NCI-H2227 treated with DMSO at 0.1 percent for 48 hours (cell line): ENCODE data around the gene SERINC5.
"Not testable (repeated sequence)": the region's sequence is repeated elsewhere in the genome, so short reads cannot be mapped to it uniquely, and the experiment has no call there.

Source experiments
- DNase-seq: peaks from one replicate; lab custom pipeline; 2025; lab: John Stamatoyannopoulos, UW

The SERINC5 gene

DNA sequence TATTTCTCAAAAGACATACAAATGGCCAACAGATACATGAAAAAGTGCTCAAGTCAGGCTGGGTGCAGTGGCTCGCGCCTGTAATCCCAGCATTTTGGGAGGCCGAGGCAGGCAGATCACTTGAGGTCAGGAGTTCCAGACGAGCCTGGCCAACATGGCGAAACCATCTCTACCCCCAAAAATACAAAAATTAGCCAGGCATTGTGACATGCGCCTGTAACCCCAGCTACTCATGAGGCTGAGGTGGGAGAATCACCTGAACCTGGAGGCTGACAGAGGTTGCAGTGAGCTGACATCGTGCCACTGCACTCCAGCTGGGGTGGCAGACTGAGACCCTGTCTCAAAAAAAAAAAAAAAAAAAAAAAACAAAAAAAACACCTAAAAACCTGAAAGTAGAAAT lies 119.0 kb downstream of the SERINC5 start:
- not testable (repeated sequence) for DNase-seq

DNA sequence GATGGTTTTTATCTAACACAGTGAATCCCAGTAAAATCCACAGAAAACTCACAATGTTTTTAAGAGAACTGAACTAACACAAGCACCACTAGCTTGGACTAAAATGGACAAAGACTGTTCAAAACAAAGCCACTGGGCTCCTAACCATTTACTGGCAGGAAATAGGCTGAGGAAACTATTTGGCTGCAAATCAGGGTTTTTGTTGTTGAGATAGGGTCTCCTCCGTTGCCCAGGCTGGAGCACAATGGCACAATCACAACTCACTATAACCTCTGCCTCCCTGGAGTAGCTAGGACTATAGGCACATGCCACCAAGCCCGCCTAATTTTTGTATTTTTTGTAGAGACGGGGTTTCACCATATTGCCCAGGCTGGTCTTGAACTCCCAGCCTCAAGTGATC lies 121.0 kb downstream of the SERINC5 start:
- no peak for DNase-seq

DNA sequence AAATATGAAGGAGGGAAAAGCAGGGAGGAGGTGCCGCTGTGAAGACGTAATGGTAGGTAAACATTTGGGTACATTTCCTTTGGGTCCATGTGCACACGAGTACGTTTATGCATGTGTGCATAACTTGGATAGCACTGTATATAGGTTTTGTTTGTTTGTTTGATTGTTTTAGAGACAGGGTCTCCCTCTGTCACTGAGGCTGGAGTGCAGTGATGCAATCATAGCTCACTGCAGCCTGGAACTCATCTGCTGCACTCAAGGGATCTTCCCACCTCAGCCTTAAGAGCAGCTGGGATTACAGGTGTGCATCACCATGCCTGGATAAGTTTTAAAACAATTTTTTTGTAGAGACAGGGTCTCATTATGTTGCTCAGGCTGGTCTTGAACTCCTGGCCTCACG lies 126.7 kb downstream of the SERINC5 start:
- DNase-seq: no peak

- no peak for DNase-seq
These were observed 127.7 kb downstream of the SERINC5 start for GRCh38 chr5:80128141-80128540.

DNA sequence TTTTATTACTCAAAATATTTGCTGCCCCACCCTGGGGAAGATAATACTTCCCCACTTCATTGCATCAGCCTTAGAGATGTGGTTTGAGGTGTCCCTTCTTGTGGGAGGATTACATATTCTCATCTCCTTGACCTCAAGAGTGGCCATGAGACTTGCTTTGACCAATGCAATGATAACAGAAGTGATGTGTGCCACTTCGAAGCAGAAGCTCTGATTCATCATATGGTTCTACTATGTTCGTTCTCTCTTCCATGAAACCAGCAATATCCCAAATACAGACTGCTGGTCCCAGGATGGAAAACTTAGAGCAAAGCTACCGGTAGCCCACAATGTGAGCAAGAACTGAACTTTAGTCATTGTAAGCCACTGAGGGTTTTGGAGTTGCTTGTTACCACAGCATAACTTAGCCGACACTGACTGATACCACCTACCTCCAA lies 128.7 kb downstream of the SERINC5 start:
- DNase-seq: no peak

DNA sequence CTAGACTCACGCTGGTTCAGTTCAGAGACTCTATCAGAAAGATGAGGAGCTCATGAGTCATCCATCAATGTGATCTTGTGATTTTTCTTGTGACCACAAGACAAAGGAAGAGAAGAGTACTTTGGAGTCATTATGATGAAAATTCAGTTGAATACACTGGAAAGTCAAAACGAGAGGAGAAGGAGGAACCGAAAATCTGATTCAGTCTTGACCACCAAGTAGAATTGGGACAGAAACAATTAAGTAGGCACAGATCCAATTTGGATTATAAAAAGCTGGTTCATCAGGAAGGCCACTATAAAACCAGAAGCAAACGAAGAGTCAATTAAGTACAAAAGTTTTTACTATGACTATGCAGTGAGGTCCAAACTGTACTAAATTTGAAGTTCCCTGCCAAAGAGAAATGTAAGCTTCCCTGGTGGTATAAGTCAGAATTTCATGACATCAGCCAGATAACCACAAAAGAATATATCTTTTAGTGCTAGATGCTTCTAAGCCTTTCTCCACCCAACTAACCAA lies 129.8 kb downstream of the SERINC5 start:
- no peak for DNase-seq

DNA sequence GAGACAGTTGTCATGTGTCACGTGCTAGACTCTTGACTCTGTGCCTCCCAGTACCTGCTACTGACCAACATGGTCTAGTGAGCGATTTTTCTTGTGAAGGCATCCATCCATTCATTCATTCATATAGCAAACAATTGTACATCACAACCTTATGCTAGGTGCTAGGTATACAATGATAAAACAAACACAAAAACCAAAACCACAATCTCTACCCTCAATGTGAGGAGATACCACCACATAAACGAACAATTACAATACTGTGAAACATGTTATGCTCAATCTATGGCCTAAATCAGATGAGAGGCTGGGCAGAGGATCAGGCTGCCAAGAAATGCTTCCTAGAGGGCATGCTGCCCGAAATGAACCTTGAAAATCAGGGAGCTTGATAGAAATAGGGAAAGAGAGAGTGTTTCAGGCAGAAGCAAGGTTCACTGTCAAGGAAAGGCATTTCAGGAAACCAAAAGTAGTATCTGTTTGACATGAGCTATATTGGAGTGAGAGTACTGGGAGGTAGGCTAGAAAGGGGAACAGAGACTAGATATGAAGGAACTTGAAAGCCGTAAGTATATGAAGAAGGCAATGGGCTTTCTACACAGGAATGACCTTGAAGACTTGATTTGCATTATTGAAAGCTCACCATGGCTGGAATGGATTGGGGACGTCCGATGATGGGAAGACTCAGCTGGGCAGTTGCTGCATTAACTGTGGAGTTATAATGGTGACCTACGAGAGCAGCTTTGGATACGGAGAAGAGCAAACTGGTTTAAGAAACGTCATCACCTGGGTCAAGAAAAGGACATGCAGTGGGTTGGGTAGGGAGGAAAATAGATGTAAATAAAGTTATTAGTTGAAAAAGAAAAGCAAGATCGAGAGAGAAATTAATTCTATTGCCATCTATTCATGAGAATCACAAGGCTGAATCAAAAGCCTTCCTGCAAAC lies 130.6 kb downstream of the SERINC5 start:
- no peak for DNase-seq

DNA sequence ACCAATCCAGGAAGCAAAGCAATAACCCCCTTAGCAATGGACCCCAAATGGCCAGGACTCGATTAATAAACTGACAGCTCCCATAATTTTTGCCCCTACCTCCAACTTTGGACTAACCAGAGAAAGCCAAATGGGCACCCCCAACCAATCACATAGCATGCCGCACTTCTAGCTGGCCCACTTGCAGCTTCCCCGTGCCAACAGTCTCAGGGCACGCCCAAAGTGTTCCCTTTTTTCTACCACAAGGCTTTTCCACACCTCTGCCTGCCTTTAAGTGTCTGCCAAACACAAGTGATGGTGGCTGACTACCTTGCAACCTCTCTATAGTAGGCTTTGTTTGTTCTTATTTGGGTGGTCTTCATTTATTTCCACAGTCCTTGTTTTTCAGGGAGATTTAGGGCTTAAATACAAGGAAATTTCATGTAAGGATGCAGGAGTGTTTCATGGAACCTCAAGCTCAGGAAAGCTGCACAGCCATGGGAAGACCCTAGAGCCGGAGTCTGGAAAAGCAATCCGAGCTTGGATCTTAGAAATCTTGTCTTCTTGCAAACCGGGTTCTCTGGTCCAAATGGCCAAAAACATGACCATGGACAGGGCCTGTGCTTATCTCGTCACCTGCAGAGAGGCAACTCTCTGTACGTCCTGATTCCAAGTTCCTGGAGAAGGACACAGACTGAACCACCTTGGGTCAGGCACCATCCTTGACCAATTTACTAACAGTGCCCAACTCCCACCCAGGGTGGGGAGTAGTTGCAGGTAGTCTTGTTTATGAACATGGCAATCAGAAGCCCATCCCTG lies 131.5 kb downstream of the SERINC5 start:
- no peak for DNase-seq

DNA sequence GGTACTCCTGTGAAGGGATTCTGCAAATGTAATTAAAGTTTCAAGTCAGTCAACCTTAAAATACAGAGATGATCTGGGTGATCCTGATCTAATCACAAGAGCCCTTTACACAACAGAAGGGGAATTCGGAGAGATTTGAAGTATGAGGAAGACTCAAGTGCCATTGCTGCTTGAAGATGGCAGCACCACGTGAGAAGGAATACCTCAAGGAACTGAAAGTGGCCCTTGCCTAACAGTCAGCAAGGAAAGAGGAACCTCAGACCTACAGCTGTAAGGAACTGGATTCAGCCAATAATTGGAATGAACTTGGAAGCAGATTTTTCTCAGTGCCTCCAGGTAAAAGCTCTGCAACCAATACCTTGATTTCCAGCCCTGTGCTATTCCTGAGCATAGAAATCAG lies 133.3 kb downstream of the SERINC5 start:
- no peak for DNase-seq

DNA sequence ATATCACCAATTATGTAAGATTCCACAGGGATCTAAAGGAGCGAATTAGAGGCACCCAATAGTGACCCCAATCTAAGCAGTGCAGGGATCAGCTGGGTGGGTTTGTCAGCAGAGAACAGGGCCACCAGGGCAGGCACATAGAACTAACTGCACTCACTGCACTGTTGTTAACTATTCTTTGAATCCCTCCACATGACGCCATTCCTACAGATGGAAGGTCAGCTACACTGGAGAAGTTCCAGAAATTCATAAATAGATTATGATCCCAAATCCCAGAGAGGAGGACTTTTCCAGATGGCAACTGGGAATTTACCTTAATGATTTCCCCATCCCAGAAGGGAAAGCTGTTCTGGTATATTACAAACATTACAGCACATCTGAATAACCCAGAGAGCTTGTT lies 136.5 kb downstream of the SERINC5 start:
- no peak for DNase-seq

DNA sequence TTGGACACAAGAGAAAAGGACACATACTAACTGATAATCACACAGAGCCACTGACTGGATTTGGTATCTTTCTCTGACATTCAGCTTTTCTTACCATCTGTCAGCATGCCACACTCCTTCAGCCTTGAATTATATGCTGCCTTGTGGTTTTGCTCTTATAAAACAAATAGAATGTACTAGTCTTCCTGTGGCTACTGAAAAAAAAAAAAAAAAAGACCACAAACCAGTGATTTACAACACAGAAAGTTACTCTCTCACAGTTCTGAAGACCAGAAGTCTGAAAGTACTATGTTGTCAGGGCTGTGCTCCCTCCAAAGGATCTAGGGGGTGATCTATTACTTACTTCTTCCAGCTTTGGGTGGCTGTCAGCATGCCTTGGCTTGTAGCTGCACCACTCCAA lies 138.4 kb downstream of the SERINC5 start:
- no peak for DNase-seq

GRCh38 chr5:80116465-80116864 lies 139.4 kb downstream of the SERINC5 start:
- no peak for DNase-seq

DNA sequence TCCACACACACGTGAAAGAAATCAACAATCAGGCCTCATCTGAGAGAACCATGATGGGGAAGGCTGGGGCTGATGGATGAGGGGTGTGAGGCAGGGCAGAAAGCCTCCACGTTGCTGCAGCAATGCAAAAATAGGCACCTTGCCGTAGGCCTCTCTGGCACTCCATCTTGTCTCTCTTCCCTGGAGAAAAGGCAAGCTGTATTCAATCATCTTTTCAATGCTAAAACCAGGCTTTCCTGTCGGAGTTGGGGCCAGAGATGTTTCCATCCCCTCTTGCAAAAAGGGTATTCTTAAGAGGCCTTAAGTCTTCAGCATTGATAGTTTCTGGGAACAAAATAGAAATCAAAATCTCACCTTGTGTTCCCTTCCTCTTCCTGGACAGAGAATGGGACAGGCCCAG lies 139.8 kb downstream of the SERINC5 start:
- no peak for DNase-seq

DNA sequence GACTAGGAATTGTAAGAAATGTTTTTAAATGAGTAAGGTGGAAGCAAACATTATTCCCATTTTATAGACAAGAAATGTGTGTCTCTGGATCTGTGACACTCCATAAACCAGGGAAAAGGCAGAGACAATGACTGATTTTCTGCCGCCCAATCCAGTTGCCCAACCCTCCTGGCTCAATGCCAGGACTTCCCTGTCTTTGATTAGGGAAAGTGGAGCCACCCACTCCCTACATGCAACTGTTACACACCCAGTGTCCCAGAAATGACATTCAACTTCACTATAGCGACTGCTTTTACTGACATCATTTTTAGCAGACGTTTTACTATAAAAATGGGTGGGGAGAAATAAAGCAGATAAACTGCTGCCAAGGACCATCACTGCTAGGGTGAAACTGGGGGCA lies 141.0 kb downstream of the SERINC5 start:
- no peak for DNase-seq

DNA sequence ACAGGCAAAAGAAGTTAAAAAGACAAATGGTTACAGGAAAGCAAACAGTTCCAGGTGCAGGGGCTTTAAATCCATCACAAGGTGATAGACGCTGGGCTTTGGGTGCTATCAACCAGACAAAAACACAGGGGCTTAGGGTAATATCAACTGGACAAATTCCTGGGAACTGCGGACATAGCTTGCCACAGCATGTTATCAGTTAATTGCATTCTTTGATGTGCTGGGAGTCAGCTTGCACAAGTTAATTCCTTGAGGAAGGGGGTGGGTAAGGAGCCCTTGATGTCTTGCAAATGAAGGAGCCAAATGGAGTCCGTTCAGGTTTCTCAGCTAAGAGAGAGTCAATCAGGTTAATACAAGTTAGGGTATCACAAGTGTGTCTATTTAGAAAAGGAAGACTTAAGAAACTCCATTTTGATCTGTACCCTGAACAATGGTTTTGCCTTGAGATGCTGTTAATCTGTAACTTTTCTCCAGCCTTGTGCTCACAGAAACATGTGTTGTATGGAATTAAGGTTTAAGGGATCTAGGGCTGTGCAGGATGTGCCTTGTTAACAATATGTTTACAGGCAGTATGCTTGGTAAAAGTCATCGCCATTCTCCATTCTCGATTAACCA lies 144.4 kb downstream of the SERINC5 start:
- DNase-seq: not testable (repeated sequence)

GRCh38 chr5:80109646-80110478 lies 146.0 kb downstream of the SERINC5 start:
- no peak for DNase-seq

GRCh38 chr5:80106916-80107315 lies 148.9 kb downstream of the SERINC5 start:
- no peak for DNase-seq

DNA sequence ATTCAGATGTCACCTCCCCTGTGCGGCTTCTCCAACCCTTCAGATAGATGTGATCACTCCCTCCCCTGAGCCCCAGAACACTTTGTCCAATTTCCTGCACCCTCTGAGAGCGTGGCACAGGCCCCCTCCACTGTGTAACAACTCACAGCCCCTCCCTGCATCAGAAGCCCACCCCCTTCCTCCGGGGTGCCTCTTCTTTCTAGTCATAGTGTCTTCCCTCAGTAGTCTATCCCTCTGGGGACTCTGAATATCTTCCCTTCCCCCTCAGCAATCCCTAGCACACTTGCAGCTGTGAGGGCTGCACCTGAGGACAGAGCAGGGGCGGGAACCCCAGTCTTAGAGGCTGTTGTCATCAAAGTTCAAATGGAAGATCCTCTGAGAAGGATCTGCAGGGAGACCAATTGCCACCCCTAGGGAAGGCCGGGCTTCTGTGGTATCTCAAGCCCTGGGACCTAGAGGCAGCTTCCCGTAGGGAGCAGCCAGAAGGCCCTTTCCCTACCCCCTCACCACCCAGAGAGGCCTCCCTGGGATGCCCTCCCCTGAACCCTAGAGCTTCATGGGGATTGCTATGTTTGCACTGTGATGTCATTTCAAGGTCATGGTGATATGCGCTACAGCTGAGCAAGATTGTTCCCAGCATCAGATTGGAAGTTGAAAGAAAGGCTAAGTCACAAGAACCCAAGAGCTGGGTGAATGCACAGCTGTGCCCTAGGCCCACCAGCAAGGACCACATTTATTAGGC lies 150.0 kb downstream of the SERINC5 start:
- DNase-seq: no peak

- no peak for DNase-seq
These were observed 152.5 kb downstream of the SERINC5 start for GRCh38 chr5:80103371-80103770.

- no peak for DNase-seq
These were observed 153.9 kb downstream of the SERINC5 start for GRCh38 chr5:80101993-80102392.

DNA sequence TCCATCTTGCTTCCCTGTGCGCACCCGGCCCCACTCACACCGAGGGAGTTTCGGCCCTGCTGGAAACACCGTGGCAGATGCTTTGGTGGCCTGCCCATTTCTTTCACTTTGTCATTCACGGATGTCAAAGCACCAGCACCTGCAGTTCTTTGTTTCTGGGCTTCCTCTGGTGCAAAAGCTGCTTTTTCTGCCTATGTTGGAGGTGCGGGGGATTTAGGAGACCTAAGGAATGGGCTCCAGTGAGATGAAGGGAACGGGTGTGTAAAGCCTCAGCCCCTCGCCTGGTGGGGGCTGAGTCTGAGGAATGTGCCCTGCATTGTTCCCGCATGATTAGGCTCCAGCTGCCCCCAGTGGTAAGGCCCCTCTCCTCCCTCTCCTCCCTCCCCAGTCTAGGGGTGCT lies 158.4 kb downstream of the SERINC5 start:
- no peak for DNase-seq
